HG02943 (cell line): Measurements from ENCODE around the gene USP34.
"Not testable (repeated sequence)": the region's sequence is repeated elsewhere in the genome, so short reads cannot be mapped to it uniquely, and the experiment has no call there.

ENCODE experiments used
- ATAC-seq: cut with Tn5 transposase; IDR thresholded peaks from one replicate; pipeline ENCODE4 v1.9.1; 2021; ENCODE audit warnings: mild to moderate bottlenecking, low read depth, moderate library complexity; ENCODE audit not compliant: unreplicated experiment

USP34 gene

GRCh38 chr2:61432990-61433389, 37.9 kb downstream of the USP34 start:
- no peak for ATAC-seq

- no peak for ATAC-seq
These were observed 39.5 kb downstream of the USP34 start for GRCh38 chr2:61431345-61431744.

- ATAC-seq = peak; percentile 74
These were observed 44.5 kb downstream of the USP34 start for GRCh38 chr2:61426267-61426897.

- ATAC-seq = peak; percentile 14
These were observed 45.2 kb downstream of the USP34 start for GRCh38 chr2:61425605-61426155.

- ATAC-seq = no peak
These were observed 47.2 kb downstream of the USP34 start for GRCh38 chr2:61423714-61424113.

- ATAC-seq = no peak
These were observed 49.3 kb downstream of the USP34 start for GRCh38 chr2:61421611-61422010.

- no peak for ATAC-seq
These were observed 49.8 kb downstream of the USP34 start for GRCh38 chr2:61420991-61421544.

- no peak for ATAC-seq
These were observed 51.3 kb downstream of the USP34 start for GRCh38 chr2:61419570-61419969.

- no peak for ATAC-seq
These were observed 51.8 kb downstream of the USP34 start for GRCh38 chr2:61419129-61419528.

- ATAC-seq = no peak
These were observed 53.8 kb downstream of the USP34 start for GRCh38 chr2:61416871-61417645.

GRCh38 chr2:61415265-61415664, 55.6 kb downstream of the USP34 start:
- no peak for ATAC-seq

GRCh38 chr2:61414674-61415073, 56.2 kb downstream of the USP34 start:
- ATAC-seq = no peak

- ATAC-seq = no peak
These were observed 59.8 kb downstream of the USP34 start for GRCh38 chr2:61411109-61411508.

GRCh38 chr2:61410185-61410584, 60.7 kb downstream of the USP34 start:
- ATAC-seq = no peak

- ATAC-seq = no peak
These were observed 65.1 kb downstream of the USP34 start for GRCh38 chr2:61405813-61406212.

- no peak for ATAC-seq
These were observed 66.4 kb downstream of the USP34 start for GRCh38 chr2:61404438-61404837.

GRCh38 chr2:61398413-61398812, 72.5 kb downstream of the USP34 start:
- ATAC-seq = no peak

- ATAC-seq = no peak
These were observed 74.9 kb downstream of the USP34 start for GRCh38 chr2:61396005-61396404.

GRCh38 chr2:61387588-61387987, 83.3 kb downstream of the USP34 start:
- ATAC-seq = not testable (repeated sequence)

- ATAC-seq = not testable (repeated sequence)
These were observed 90.0 kb downstream of the USP34 start for GRCh38 chr2:61380882-61381197.

GRCh38 chr2:61380056-61380881, 90.6 kb downstream of the USP34 start:
- no peak for ATAC-seq
